NCI-H2107 (cell line): Measurements from ENCODE around the gene MRPS31.
"Not testable (repeated sequence)": the region's sequence is repeated elsewhere in the genome, so short reads cannot be mapped to it uniquely, and the experiment has no call there.

Source experiments
- DNase-seq: peaks from one replicate; lab custom pipeline; 2025; lab: John Stamatoyannopoulos, UW

Gene MRPS31

DNA sequence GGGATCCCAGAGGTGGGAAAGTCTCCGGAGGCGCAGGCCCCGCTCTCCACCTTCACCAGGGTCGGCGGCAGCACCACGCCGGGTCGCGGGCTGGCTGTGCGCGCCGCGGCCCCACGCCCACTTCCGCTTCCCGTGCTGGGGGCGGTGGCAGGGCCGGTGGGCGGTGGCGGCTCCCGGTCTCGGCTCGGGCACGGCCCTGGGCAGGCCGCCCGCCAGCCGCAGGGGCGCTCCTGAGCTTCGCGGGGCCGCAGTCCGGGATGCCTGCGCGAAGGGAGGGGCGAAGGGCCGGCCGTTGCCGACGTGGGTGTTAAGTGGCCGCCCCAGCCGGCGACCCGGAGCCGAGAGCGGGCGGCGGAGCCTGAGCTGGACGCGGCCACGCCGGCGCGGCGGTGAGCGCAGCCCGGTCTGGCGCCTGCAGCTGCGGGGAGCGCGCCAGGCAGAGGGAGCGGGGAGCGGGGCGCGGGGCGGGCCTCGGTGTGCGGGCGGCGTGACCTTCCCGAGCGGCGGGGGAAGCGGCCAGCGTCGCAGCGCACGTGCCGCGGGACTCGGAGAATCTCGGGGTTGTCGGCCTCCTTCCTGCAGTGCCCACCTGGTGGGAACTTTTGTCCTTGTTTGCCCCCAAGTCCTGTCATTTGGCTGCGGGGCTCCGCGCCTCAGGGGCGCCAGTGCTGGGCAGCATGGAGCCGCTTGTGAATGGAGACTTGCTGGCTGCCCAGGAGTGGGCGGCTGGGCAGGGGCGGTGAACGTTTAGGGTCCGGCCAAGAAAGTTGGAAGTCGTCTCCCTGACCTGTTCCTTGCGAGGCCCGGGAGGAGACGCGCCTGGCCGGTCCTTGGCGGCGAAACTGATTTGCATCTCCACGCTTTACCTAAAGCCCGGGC is 18.5 kb upstream of the MRPS31 start, which contains the start of gene SLC25A15:
TSS of gene SLC25A15 (plus strand) at position 337 of the 879 bp plus-strand sequence. CDS start 3,616 bp downstream, outside the sequence.
- peak; percentile 23 for DNase-seq

DNA sequence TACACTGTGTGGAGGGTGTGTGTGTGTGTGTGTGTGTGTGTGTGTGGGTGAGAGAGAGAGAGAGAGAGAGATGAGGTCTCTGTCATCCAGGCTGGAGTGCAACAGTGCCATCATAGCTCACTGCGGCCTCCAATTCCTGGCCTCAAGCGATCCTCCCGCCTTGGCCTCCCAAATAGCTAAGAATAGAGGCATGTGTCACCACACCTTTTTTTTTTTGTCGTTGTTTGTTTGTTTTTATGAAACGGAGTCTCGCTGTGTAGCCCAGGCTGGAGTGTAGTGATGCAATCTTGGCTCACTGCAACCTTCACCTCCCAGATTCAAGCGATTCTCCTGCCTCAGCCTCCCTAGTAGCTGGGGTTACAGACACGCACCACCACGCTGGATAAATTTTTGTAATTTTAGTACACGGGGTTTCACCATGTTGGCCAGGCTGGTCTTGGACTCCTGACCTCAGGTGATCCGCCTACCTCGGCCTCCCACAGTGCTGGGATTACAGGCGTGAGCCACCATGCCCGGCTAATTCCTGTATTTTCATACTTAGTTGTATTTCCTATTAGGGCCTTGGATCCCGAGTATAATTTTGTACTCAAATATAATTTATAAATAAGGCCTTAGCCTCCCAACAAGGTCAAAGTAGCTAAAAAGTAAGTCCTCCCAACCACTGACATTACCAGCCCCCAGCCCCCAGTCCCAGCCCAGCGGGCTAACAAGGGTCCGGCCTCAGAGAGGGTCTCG is 17.7 kb upstream of the MRPS31 start:
- not testable (repeated sequence) for DNase-seq

DNA sequence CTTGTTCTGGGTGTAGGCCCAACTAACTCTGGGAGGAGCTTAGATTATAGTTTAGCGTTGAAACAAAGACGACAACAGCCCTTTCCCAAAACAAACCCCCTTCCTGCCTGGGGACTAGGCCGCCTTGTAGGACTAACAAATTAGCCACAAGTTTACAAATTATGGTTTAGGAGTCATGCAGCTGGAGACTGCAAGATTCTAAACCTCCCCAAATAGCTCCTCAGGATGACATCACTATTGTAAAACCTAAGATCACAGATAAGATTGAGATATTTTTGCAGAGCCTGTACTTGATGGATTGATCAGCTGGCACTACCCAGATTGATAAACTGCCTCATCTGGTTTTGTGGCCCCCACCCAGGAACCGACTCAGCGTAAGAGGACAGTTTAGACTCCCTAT is 16.1 kb upstream of the MRPS31 start:
- no peak for DNase-seq

DNA sequence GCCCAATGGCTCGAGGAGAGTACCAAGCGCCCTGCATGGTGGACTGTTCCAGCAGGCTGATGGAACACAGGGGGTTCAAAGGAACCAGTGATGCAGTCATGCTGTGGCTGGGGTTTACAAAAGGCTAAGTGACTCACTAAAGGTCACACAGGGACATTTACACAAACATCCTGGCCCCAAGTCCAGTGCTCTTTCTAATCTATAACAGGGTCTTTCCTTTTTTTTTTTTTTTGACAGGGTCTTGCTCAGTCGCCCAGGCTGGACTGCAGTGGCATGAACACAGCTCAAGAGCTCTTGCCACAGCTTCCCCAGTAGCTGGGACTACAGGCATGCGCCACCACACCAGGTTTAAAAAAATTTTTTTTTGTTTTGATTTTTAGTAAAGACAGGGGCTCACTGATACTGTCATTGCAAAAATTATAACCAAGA is 15.6 kb upstream of the MRPS31 start:
- no peak for DNase-seq

DNA sequence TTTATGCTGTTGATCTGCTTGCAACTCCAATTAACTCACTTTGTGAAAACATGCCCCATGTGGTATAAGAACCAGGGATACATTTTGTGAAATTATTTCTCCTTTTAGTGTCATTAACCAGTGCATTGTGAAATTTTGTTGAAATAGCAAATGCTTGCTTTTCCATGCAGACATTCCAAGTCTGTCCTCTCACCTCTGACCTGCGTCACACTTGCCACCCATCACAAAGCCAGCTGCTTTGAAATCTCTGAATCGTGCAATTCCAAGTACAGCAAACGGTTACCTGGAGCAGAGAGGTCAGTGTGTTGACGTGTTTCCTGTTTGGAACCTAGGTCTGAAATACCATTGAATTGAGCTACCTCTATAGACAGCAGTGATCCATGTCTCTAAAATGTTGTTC is 13.6 kb upstream of the MRPS31 start:
- DNase-seq = no peak

DNA sequence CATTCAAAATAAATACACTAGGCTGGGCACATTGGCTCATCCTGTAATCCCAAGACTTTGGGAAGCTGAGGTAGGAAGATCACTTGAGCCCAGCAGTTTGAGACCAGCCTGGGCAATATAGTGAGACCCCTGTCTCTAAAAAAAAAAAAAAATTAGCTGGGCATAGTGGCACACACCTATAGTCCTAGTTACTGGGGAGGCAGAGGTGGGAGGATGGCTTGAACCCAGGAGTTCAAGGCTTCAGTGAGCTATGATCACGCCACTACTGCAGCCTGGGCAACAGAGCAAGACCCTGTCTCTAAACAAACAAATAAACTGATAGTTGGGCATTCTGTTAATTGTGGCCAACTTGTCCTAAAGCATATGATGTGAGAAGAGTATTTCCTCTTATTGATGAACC is 12.0 kb upstream of the MRPS31 start:
- DNase-seq = not testable (repeated sequence)

DNA sequence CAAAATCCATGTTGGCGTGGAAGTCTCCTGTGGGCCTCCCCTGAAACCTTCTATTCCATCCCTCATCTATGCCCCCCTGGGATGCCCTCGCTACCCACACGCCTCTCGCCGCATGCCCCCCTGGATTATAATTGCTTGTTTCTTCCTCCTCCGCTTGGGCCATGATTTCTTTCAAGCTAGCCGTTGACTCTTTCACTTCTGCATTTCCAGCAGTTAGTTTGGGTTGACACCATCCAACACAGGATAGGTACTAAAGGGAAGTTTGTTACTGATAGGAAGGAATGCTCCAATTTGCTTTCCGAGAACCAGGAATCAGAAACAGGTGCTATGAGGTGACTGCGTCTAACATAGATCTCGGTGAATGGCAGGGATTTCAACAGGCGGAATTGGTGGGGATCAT is 10.7 kb upstream of the MRPS31 start:
- no peak for DNase-seq

DNA sequence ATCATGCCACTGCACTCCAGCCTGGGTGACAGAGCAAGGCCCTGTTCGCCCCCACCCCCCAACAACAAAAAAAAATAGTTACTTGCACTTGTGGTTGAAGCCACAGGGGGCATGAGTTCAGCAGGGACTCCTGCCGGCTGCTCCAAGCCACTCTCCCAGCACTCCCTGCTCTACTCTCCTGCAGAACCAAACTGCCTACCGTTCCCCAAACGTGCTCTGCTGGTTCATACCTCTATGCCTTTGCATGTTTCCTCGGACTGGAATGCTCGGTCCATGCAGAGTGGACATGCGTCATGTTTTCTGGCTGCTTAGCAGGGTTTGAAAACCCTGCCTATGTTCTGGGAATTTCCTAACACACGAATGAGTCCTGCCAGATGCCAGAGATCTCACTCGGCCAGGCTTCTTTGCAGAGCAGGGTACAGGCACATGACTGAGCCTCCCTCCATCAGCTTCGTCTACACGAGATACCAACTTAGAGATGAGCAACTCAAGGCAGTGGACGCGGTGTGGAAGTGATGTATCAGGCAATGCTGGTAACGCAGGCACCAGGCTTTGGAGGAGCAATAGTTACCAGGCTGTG is 9.9 kb upstream of the MRPS31 start:
- DNase-seq = no peak

DNA sequence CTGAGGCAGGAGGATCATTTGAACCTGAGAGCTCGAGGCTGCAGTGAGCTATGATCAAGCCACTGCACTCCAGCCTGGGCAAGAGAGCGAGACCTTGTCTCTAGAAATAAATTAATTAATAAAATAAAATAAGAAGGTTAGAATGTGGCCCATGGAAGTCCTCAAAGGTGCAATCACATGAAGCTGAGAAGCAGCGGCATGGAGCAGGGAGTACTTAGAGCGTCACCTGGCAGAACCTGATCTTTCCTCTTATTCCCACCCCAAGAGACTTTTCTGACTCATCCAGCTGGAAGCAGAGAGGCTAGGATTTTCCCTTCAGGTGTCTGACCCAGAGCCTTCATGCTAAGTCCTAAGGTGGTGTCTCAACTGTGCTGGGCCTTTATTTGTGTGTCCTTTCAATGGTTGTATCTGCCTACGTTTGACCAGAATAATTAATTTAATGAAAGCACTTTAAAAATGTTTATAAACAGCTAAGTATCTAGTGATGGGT is 8.9 kb upstream of the MRPS31 start:
- no peak for DNase-seq

DNA sequence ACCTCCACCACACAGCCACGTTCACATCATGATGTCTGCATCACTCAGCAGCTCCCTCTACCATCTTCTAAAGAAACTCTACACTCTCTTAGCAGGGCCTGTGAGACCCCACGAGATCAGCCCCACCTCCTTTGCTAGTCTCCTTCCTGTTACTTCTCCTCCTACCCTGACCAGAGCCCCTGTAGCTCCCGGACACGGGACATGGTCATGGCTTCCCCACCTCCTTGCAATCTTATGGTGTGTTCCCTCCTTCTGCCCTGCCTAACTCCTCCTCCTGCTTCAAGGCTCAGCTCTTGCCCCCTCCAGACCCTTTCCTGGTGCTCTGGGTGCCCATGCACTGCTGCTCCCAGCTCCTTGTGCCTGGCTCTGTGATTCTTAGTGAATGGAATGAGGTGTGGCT is 8.1 kb upstream of the MRPS31 start:
- DNase-seq = no peak

DNA sequence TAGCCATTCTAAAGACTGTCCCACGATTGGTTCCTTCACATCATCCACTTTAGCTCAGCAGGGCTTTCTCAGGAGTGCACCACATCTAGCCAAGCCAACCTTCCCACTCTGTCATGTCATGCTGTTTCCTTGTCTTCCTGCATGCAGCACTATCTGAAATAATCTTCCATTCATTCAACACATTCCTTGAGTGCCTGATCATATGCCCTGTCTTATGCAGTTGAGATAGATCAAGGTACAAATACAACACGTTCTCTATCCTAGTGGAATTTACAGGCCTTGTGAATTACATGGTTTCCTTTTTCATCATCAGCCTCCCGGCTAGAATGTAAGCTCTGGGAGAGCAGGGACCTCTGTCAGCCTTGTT is 6.8 kb upstream of the MRPS31 start:
- DNase-seq = no peak

DNA sequence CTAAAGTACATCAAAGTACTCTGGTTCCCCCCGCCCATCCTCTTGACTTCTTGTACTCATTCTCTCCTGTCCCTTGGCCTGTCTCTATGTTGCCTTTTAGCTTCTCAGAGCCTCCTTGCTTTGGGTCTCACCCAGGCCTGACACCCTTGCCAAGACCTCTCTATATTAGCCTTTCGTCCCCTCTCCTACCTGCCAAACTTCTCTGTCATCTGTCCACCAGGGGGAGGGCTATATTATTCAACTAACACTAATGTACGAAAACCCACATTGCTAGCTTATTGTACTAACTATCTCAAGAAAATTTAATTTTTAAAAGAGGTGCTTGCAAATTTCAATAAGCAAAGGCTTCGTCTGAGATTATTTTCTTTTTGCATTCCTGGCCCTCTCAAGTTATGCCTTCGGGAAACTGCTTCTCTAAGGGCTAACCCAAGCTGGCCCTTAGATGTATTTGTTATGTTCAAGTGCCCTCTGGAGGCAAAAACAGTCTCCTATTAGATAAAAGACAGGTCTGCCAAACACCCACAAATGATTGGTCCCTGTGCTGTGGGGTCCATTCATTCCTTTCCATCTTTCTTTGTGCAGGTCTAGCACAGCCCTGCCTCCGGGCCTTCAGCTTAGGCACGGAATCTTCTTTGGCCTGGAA is 6.3 kb upstream of the MRPS31 start:
- DNase-seq = no peak

DNA sequence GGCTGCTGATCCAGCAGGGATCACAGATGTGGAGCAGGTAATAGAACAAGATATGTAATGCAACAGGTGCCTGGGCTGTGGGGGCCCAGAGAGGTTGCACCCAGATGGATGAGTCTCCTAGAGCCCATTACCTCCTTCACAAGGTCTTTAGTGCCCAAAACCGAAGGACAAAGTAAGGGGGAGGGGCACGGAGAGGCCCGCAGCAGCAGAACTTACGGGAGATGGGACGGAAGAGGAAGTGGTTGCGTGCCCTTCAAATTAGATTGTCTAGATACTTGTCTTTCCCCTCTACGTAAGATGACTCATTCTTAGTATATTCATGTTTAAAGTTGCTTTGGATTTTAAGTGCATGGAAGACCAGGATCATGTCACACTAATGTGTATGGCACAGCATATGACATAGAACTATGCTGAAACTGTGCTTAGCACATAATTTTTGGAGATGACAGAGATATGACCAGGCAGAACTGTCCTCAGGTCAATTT is 5.7 kb upstream of the MRPS31 start:
- no peak for DNase-seq

DNA sequence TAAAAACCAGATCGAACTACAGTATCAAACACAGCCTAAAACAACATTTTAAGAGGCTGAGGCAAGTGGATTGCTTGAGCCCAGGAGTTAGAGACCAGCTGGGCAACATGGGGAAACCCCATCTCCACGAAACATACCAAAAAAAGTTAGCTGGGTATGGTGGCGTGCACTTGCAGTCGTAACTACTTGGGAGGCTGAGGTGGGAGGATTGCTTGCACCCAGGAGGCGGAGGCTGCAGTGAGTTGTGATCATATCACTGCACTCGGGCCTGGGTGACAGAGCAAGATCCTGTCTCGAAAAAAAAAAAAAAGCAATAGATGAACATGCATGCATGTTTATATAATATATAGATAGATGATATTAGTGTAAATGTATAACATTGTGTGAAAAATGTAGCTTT is 5.2 kb upstream of the MRPS31 start:
- no peak for DNase-seq

DNA sequence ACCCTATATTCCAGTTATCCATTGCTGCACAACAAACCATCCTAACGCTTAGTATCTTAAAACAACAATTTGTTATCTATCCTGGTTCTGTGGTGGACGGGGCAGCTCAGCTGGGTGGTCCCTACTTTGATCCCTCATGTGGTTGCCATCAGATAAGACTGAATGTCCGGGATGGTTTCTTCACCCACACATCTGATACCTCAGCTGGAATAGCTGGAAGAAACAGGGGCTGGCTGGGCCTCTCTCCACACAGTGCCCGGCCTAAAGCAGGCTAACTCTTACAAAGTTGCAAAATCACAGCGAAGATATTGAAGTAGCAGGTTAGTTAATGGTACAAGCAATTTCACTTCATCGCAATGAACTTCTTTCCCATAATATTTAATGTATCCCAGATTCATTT is 3.7 kb upstream of the MRPS31 start:
- DNase-seq = no peak

DNA sequence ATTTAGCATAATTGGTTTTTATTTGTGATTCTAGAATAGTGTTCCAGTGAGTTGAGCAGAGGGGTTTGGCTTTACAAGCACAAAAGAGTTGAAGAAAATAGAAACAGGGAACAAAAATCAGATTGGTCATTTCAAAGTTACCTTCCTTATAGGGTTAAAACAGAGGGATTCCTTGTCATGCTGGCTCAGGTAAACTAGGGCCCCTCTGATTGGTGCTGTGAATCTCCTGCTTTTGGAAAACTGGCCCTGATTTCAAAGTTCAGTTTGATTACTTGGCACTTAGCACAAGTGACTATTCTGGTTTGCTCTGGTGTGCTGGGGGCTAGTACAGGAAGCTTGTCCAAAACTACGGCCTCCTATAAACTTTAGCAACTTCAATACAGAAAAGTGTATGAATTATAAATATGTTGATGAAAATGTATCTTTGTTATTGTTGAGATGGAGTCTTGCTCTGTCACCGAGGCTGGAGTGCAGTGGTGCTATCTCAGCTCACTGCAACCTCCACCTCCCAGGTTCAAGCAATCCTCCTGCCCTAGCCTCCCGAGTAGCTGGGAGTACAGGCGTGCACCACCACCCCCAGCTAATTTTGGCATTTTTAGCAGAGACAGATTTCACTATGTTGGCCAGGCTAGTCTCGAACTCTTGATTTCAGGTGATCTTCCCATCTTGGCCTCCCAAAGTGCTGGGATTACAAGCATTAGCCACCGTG is 1.9 kb upstream of the MRPS31 start:
- no peak for DNase-seq

DNA sequence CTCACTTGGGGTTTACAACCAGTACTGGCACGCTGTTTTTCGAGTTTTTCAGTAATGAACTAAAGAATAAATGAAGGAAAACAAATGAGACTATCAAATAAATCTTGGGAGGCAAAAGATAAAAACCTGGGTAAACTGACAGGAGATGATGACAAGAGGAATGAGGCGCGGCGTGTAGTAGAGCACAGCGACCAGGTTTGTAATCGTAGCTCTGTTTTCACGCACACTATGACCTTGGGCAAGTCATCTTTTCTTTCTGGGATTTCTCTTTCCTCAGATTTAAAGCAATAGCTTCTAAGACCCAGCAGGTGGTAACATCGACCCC is 419 bp downstream of the MRPS31 start:
- DNase-seq = no peak

DNA sequence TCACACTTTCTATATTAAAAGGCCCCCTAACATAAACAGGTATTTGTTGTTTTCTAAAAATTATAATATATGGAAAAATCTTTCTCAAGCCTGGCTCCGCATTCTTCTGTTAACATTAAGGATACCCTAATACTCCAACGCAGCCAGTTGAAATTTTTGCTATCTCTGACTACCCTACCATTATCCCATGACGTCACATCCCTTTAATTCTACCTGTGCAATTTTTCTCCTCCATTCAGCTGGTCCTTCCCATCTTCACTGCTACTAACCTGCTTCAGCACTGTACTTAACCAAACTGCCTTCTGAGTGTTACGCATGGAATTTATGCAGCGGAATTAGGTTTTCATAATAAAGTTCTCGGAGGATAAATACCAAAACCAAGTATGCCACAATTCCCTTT is 1.0 kb downstream of the MRPS31 start:
- no peak for DNase-seq

DNA sequence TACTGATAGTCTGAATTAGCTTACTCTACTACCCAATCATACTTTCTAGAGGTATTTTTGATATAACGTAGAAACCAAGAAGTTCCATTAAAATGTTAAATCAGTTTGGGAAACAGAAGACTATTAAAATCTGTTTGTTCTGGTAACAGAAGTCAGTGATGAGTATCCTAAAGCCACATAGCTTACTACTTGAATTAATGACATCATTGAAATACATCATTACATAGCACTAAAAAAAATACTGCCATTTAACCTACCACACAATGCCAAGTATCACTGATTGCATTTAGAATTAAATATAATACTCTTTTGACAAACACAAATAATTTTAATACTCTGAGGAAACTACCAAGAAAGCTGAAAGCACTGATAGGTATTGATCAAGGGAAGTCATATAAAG is 5.4 kb downstream of the MRPS31 start:
- DNase-seq = no peak

DNA sequence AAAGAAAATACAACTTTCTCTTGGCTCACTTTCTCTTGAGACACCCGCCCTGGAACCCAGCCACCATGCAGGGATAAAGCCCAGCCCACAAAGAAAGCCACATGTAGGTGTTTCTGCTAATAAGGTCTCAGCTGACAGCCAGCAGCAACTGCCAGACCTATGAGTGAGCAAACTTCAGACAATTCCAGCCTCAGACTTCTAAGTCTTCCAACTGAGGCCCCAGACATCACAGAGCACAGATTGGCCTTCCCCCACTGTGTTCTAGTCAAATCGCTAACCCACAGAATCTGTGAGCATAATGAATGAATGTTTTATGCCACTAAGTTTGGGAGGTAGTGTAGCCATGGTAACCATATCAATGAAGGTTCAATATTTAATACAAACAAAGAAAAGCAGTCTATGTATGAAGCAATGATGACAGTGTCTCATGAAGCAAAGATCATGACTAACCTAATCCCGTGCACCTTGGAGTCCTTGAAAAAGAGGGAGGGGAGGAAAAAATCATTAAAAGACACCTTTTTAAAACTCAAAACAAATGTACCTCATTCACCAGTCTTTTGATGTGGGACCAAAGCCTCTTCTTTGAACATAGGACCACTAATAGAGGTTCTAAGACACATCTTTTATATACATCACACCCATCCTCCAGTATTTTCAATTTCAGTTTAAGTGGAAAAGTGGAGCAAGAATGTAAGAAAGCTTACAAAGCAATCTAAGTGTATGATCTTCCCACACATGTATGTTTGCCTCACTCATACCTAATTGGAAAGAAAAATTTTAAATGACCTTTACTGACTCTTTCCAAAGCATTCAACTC is 6.2 kb downstream of the MRPS31 start:
- no peak for DNase-seq

DNA sequence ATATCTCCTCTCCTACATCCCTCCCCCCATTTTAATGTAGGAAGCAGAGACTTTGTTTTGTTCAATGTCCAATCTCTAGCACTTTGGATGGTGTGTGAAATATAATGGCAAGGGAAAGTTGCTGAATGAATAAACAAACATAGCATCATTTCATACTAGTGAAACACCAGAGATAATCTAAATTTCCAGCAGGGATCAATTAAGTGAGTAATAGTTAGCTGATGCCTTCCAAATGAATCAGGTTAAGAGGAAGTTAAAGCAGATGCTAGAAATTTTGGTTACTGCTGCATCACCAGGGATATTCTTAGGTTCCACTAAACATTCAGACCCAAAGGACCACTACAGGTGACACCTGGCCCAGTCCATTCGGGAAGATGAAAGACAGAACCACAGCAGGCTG is 8.1 kb downstream of the MRPS31 start:
- DNase-seq = no peak
